CD4-positive, alpha-beta memory T cell (primary cell): ENCODE results near the gene SCYGR4. TPM values are rescaled to one million over a fixed set of nuclear protein-coding genes. Genes with fewer than 3 reads are reported as not detected.

Source experiments
- CTCF ChIA-PET: fragments of 350-600 bp; sonication (Branson Sonifier 250); formaldehyde crosslinking; loops from one replicate; lab custom pipeline; 2021; ENCODE audit warnings: inconsistent platforms; ENCODE audit not compliant: partially characterized antibody; lab: Charles Lee
- POLR2A ChIA-PET: fragments of 350-600 bp; sonication (Branson Sonifier 250); formaldehyde crosslinking; loops from one replicate; lab custom pipeline; 2021; ENCODE audit not compliant: partially characterized antibody; lab: Charles Lee
- DNase-seq, 5 donors: peaks; one replicate each; pipeline versions ENCODE4 v3.0.0 to v3.0.0-alpha.2; 2020 to 2022; ENCODE audit warnings: mixed read lengths in 1 of 5
- H3K27ac ChIP-seq: one replicate; pipeline ENCODE4 v1.7.0; 2013; ENCODE audit warnings: low read depth, low read length
- H3K27me3 ChIP-seq: 2 replicates; pipeline ENCODE4 v1.7.0; 2013; ENCODE audit warnings: mild to moderate bottlenecking, low read length, moderate library complexity; ENCODE audit not compliant: insufficient read depth
- H3K36me3 ChIP-seq: 2 replicates; pipeline ENCODE4 v1.7.0; 2013; ENCODE audit warnings: mild to moderate bottlenecking, low read length, moderate library complexity; ENCODE audit not compliant: insufficient read depth
- H3K4me1 ChIP-seq: 2 replicates; pipeline ENCODE4 v1.7.0; 2013; ENCODE audit warnings: mild to moderate bottlenecking, low read length, moderate library complexity; ENCODE audit not compliant: insufficient read depth
- H3K4me3 ChIP-seq, 2 donors: one replicate each; pipeline ENCODE4 v1.7.0; 2013; ENCODE audit warnings: low read length in 2 of 2, mild to moderate bottlenecking in 1 of 2
- H3K9me3 ChIP-seq, 2 donors: one replicate each; pipeline ENCODE4 v1.7.0; 2013; ENCODE audit warnings: low read length in 2 of 2, control low read depth in 1 of 2; ENCODE audit not compliant: control insufficient read depth in 1 of 2
- H3K27ac Mint-ChIP-seq, 7 donors: one replicate each; pipeline ENCODE4 v1.8.0; 2020 to 2021; ENCODE audit warnings: mixed read lengths in 7 of 7, mild to moderate bottlenecking in 6 of 7, inconsistent platforms in 3 of 7, moderate library complexity in 3 of 7
- H3K27me3 Mint-ChIP-seq, 2 donors: one replicate each; pipeline ENCODE4 v1.8.0; 2020 to 2021; ENCODE audit warnings: mixed read lengths in 2 of 2
- H3K36me3 Mint-ChIP-seq, 2 donors: one replicate each; pipeline ENCODE4 v1.8.0; 2020 to 2021; ENCODE audit warnings: mixed read lengths in 2 of 2, inconsistent platforms in 1 of 2, mild to moderate bottlenecking in 1 of 2
- H3K4me1 Mint-ChIP-seq, 4 donors: one replicate each; pipeline ENCODE4 v1.8.0; 2020 to 2021; ENCODE audit warnings: mixed read lengths in 4 of 4, mild to moderate bottlenecking in 1 of 4
- H3K4me3 Mint-ChIP-seq, 8 donors: one replicate each; pipeline ENCODE4 v1.8.0; 2020 to 2021; ENCODE audit warnings: mixed read lengths in 8 of 8, mild to moderate bottlenecking in 7 of 8, moderate library complexity in 6 of 8, inconsistent platforms in 3 of 8
- H3K9me3 Mint-ChIP-seq, 8 donors: one replicate each; pipeline ENCODE4 v1.8.0; 2020 to 2021; ENCODE audit warnings: mixed read lengths in 8 of 8, mild to moderate bottlenecking in 5 of 8, inconsistent platforms in 3 of 8, moderate library complexity in 1 of 8
- intact Hi-C: fragments of 100-400 bp; cut with micrococcal nuclease; formaldehyde crosslinking; loops from one replicate; pipeline ENCODE4 v1.15.1; 2023
- polyA plus RNA-seq, 2 donors: library from polyadenylated mRNA; unstranded; fragments of 300-500 nt; fragmentation: Illumina TruSeq; gene quantifications; one replicate each; pipeline ENCODE4 v1.2.3, GENCODE V29; 2021
- total RNA-seq, 2 experiments: library from RNA; stranded (reverse); gene quantifications; one replicate each; pipeline ENCODE4 v1.2.3, GENCODE V29; 2021

Gene SCYGR4
- total and polyA plus RNA-seq, 4 experiments from 2014 or later, result not detected

DNA sequence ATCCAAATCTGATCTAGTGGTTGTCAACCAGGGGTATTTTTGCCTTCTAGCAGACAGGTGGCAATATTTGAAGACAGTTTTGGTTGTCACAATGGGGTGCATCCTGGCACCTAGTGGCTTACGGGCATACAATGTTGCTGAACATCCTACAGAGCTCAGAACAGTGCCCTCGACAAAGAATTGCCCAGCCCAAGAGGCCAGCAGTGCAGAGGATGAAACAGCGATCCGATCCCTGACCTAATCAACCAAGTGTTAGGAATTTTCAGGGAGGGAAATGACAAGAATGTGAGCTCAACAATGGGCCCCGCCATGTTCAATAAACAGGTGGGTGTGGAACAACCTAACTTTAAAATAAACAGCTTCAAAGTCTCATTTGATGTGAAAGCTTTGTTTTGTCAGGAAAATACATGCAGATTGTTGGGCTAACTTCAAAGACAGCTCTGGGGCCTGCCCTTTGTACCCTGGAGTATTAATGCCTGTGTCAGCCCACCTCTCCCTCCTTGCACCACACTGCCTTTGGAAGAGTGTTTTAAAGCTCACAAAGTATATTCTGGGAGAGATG is 26.8 kb downstream of the SCYGR4 start:
- no peaks in the 10 kb centered on the region for H3K4me1 Mint-ChIP-seq
- H3K27me3 Mint-ChIP-seq, result peaks cover 6 to 8% of the 10 kb centered on the region in 2 donors
- DNase-seq, result no peak
- H3K4me3 Mint-ChIP-seq, result no peak overlapping the region
- ChIA-PET POLR2A (no interaction called here), CTCF (interaction anchor here (0.8 to 1.6 kb wide), 2 partner anchors 14 to 122 kb away, joined by 4 to 11 read pairs; no protein-coding TSS in a partner anchor)
- no peaks in the 10 kb centered on the region for H3K4me1 ChIP-seq
- H3K27ac Mint-ChIP-seq, result no peak overlapping the region
- no peaks in the 10 kb centered on the region for H3K36me3 ChIP-seq
- no peaks in the 10 kb centered on the region for H3K9me3 Mint-ChIP-seq
- H3K36me3 Mint-ChIP-seq, result no peaks in the 10 kb centered on the region
- H3K27ac ChIP-seq, result no peak overlapping the region
- no peaks in the 10 kb centered on the region for H3K9me3 ChIP-seq
- no peaks in the 10 kb centered on the region for H3K27me3 ChIP-seq
- H3K4me3 ChIP-seq, result no peak overlapping the region
- intact Hi-C loops, result no loop called here

DNA sequence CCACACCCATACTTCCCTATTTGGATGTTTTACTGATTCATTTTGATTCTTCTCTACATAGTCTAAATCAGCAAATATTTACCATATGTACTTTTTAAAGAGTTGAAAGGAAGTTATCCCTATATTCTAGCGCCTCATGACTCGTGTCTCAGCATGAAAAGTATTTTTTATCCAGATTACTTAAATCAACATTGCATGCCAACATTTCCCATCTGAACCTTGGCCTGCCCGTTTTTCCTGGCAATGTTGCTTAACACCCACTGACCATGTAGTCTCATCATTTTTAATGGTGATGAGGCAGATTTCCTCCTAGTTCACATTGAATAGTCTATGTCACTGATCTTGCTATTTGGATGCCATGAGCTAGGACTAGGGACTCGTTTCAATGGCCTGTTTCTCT is 36.1 kb downstream of the SCYGR4 start:
- Histone ChIP-seq H3K27me3 (no peaks in the 10 kb centered on the region), H3K4me1 (no peaks in the 10 kb centered on the region), H3K27ac (no peak overlapping the region), H3K9me3 (no peaks in the 10 kb centered on the region), H3K4me3 (no peak overlapping the region), H3K36me3 (no peaks in the 10 kb centered on the region)
- Mint-ChIP-seq H3K36me3 (no peaks in the 10 kb centered on the region), H3K4me1 (no peaks in the 10 kb centered on the region), H3K4me3 (no peak overlapping the region), H3K9me3 (no peaks in the 10 kb centered on the region), H3K27me3 (peaks cover 5% of the 10 kb centered on the region in 2 donors), H3K27ac (peak overlapping the region in 1 of 7 donors; percentile 1)
- ChIA-PET POLR2A (no interaction called here), CTCF (interaction anchor here (1.1 kb wide), 1 partner anchor 15 kb away, joined by 3 read pairs; no protein-coding TSS in a partner anchor)
- intact Hi-C loops, result loop anchor here (10.0 kb wide), 1 partner anchor 179 kb away; the partner anchor contains the start of gene AGFG1
- no peak for DNase-seq

DNA sequence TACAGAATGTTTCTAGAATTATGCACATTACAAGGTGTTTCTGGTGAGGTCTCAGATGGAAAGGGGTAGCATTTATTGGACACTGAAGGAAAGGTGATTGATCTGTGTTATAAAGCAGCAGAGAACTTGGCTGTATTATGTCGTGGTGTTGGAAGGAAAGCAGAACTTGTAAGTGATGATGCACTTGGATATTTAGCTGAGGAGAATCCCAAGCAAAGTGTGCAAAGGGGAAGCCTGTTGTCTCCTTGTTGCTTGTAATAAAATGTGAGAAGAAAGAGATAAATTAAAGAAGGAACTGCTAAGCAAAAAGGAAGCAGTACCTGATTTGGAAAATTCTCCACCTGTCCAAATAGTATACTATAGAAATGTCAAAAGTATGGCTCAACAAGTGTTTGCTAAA is 37.1 kb downstream of the SCYGR4 start:
- no peaks in the 10 kb centered on the region for H3K36me3 Mint-ChIP-seq
- ChIA-PET CTCF (interaction anchor here (1.4 kb wide), 1 partner anchor 9 kb away, joined by 3 read pairs; no protein-coding TSS in a partner anchor), POLR2A (no interaction called here)
- H3K9me3 Mint-ChIP-seq, result no peaks in the 10 kb centered on the region
- no peak overlapping the region for H3K27ac Mint-ChIP-seq
- H3K4me3 ChIP-seq, result no peak overlapping the region
- no peaks in the 10 kb centered on the region for H3K36me3 ChIP-seq
- no peak overlapping the region for H3K27ac ChIP-seq
- H3K4me1 Mint-ChIP-seq, result no peaks in the 10 kb centered on the region
- intact Hi-C loops, result loop anchor here (10.0 kb wide), 1 partner anchor 180 kb away; the partner anchor contains the start of gene AGFG1
- H3K9me3 ChIP-seq, result no peaks in the 10 kb centered on the region
- peaks cover 2 to 4% of the 10 kb centered on the region in 2 donors for H3K27me3 Mint-ChIP-seq
- no peaks in the 10 kb centered on the region for H3K4me1 ChIP-seq
- H3K4me3 Mint-ChIP-seq, result no peak overlapping the region
- no peak for DNase-seq
- no peaks in the 10 kb centered on the region for H3K27me3 ChIP-seq

DNA sequence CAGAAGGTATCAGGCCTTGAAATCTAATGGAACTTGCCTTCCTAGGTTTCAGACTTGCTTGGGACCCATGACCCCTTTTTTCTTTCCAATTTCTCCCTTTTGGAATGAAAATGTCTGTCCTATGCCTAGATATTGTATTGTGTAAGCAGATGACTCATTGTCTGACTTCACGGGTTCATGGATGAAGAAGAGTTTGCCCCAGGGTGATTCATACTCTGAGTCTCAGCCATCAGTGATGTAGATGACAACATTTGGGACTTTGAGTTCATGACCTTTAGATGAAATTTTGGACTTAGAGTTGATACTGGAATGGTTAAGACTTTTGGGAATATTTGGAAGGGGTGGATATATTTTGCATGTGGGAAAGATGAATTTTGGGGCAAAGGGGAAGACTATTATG is 38.2 kb downstream of the SCYGR4 start:
- intact Hi-C loops, result loop anchor here (10.0 kb wide), 1 partner anchor 181 kb away; the partner anchor contains the start of gene AGFG1

DNA sequence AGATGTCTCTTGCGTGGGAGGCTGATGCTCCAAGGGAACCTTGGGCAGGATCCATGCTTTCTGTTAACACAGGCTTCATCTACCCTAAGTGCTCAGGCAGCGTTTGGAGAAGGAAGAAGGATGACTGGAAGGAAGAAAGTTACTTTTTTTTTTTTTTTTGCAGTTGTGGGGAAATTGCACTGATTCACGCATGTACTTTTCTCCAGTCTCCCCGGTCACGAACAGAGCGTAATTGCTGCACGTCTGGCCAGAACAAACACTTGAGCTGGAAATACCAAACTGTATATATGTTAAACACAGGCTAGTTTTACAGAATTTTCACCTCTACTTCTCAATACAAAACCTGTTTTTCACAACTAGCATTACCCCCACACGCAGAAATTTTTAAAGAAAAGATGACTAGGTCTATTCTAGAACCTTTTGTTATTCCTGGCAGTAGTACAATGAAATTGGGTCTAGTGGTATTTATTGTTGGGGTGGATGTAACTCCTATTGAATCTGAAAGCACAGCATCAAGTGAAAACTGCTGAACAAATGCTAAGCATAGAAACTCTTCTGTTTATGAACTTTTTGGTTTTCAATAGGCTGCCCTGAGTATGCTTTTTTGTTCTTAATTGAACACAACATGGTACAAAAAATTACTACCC is 40.0 kb downstream of the SCYGR4 start:
- Mint-ChIP-seq H3K36me3 (no peaks in the 10 kb centered on the region), H3K9me3 (peaks cover 0 to 2% (median 0%) of the 10 kb centered on the region in 8 donors), H3K4me1 (no peaks in the 10 kb centered on the region), H3K4me3 (peak overlapping the region in 1 of 8 donors; percentile 11), H3K27ac (no peak overlapping the region), H3K27me3 (no peaks in the 10 kb centered on the region)
- no peak for DNase-seq
- intact Hi-C loops, result loop anchor here (10.0 kb wide), 1 partner anchor 183 kb away; the partner anchor contains the start of gene AGFG1
- H3K9me3 ChIP-seq, result no peaks in the 10 kb centered on the region
- H3K27ac ChIP-seq, result no peak overlapping the region
- ChIA-PET POLR2A (interaction anchor here (0.7 kb wide), 1 partner anchor 86 kb away, joined by 3 read pairs; no protein-coding TSS in a partner anchor), CTCF (interaction anchor here (0.7 to 4.2 kb wide), 17 partner anchors 8 to 1616 kb away, joined by 3 to 56 read pairs (median 6); partner anchors contain the start of gene SCYGR5)
- H3K27me3 ChIP-seq, result no peaks in the 10 kb centered on the region
- H3K4me3 ChIP-seq, result no peak overlapping the region
- H3K4me1 ChIP-seq, result no peaks in the 10 kb centered on the region
- no peaks in the 10 kb centered on the region for H3K36me3 ChIP-seq

More for the DNA sequence above, 38.2 kb downstream of the SCYGR4 start:
- Mint-ChIP-seq H3K27ac (no peak overlapping the region), H3K4me3 (no peak overlapping the region), H3K9me3 (no peaks in the 10 kb centered on the region), H3K4me1 (no peaks in the 10 kb centered on the region), H3K27me3 (peaks cover 0 to 2% of the 10 kb centered on the region in 2 donors), H3K36me3 (no peaks in the 10 kb centered on the region)
- Histone ChIP-seq H3K4me1 (no peaks in the 10 kb centered on the region), H3K9me3 (no peaks in the 10 kb centered on the region), H3K36me3 (no peaks in the 10 kb centered on the region), H3K4me3 (no peak overlapping the region), H3K27ac (no peak overlapping the region), H3K27me3 (no peaks in the 10 kb centered on the region)
- DNase-seq, result no peak
- ChIA-PET POLR2A (no interaction called here), CTCF (no interaction called here)

DNA sequence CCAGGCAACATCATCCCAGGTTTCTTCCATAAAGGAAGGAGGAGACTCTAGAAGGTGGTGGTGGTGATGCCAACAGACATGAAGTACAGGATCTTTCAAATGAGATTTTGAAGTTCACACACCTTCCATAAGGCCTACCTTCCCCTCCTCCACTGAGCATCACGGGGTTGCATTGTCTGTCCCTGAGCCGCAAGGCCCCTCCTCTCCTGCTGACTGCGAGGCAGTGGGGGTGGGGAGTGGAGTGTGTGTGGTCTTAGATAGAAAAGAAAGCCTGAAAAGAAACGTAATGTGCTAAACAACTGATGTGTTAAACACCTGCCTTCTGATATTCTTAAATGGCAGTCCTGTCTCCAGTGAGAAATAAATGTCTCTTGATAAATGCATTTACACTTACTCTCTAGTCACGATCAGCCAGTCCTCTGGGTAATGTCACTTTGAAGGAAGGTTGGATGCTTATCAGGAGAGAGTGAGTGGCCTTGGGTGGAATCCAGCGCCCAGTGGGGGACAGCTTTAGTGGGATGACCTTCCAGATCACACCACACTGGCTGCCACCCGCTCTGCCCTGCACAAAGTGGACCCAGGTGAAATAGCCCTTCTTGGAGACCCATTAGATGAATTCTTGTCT is 43.8 kb downstream of the SCYGR4 start:
- peaks cover 2 to 4% of the 10 kb centered on the region in 2 donors for H3K27me3 Mint-ChIP-seq
- Histone ChIP-seq H3K36me3 (no peaks in the 10 kb centered on the region), H3K27me3 (no peaks in the 10 kb centered on the region), H3K9me3 (no peaks in the 10 kb centered on the region), H3K4me1 (no peaks in the 10 kb centered on the region), H3K27ac (no peak overlapping the region), H3K4me3 (no peak overlapping the region)
- no peak for DNase-seq
- no peaks in the 10 kb centered on the region for H3K36me3 Mint-ChIP-seq
- H3K27ac Mint-ChIP-seq, result no peak overlapping the region
- ChIA-PET CTCF (no interaction called here), POLR2A (no interaction called here)
- no peaks in the 10 kb centered on the region for H3K4me1 Mint-ChIP-seq
- intact Hi-C loops, result no loop called here
- H3K4me3 Mint-ChIP-seq, result no peak overlapping the region
- peaks cover 0 to 2% (median 0%) of the 10 kb centered on the region in 8 donors for H3K9me3 Mint-ChIP-seq

GRCh38 chr2:227661827-227662226 is 44.5 kb downstream of the SCYGR4 start:
- Mint-ChIP-seq H3K27ac (no peak overlapping the region), H3K4me1 (no peaks in the 10 kb centered on the region), H3K9me3 (peaks cover 0 to 2% (median 0%) of the 10 kb centered on the region in 8 donors), H3K4me3 (no peak overlapping the region), H3K36me3 (no peaks in the 10 kb centered on the region), H3K27me3 (peaks cover 2 to 6% of the 10 kb centered on the region in 2 donors)
- no peaks in the 10 kb centered on the region for H3K9me3 ChIP-seq
- no peak for DNase-seq
- intact Hi-C loops, result no loop called here
- ChIA-PET CTCF (interaction anchor here (1.3 to 1.6 kb wide), 2 partner anchors 104 to 199 kb away, joined by 4 to 5 read pairs; no protein-coding TSS in a partner anchor), POLR2A (no interaction called here)
- no peaks in the 10 kb centered on the region for H3K36me3 ChIP-seq
- no peak overlapping the region for H3K27ac ChIP-seq
- H3K27me3 ChIP-seq, result no peaks in the 10 kb centered on the region
- no peak overlapping the region for H3K4me3 ChIP-seq
- H3K4me1 ChIP-seq, result no peaks in the 10 kb centered on the region
